Measurements from ENCODE around the gene KRABD2.

KRABD2 gene

GRCh38 chr17:8371786-8372185, 4.7 kb downstream of the KRABD2 start:
- H3K36me3 ChIP-seq (ENCODE audit: insufficient read depth, low read length) = peaks cover 19% of the 10 kb centered on the region
- H3K79me2 ChIP-seq (ENCODE audit: insufficient read depth, low read length) = peaks cover 5% of the 10 kb centered on the region
- H3K4me2 ChIP-seq (ENCODE audit: insufficient read depth, low read length) = no peak overlapping the region
- H3K4me1 ChIP-seq (ENCODE audit: insufficient read depth, low read length) = peaks cover 9% of the 10 kb centered on the region
- no peaks in the 10 kb centered on the region for H4K20me1 ChIP-seq (ENCODE audit: insufficient read depth, low read length)
- no peak for DNase-seq (ENCODE audit: insufficient read length, low spot score, missing footprints)
- H3K27me3 ChIP-seq (ENCODE audit: insufficient read depth, low read length) = no peaks in the 10 kb centered on the region
- no peak overlapping the region for H3K27ac ChIP-seq (ENCODE audit: low read depth, low read length)
- H3K9me3 ChIP-seq (ENCODE audit: low read depth, low read length) = no peaks in the 10 kb centered on the region
- no peak overlapping the region for H2AFZ ChIP-seq (ENCODE audit: low read length)
- TF ChIP-seq CTCF (IDR thresholded peaks at IDR 0.05; ENCODE audit: extremely low read depth, low read depth, low read length) = no peak
- no peak overlapping the region for H3K4me3 ChIP-seq (ENCODE audit: insufficient read depth, low read length)

- Histone ChIP-seq H2AFZ (ENCODE audit: low read length) (no peak overlapping the region), H3K4me1 (ENCODE audit: insufficient read depth, low read length) (peaks cover 18% of the 10 kb centered on the region), H3K79me2 (ENCODE audit: insufficient read depth, low read length) (no peaks in the 10 kb centered on the region), H3K4me3 (ENCODE audit: insufficient read depth, low read length) (no peak overlapping the region), H3K27ac (ENCODE audit: low read depth, low read length) (no peak overlapping the region), H3K27me3 (ENCODE audit: insufficient read depth, low read length) (no peaks in the 10 kb centered on the region), H3K4me2 (ENCODE audit: insufficient read depth, low read length) (no peak overlapping the region), H4K20me1 (ENCODE audit: insufficient read depth, low read length) (no peaks in the 10 kb centered on the region), H3K9me3 (ENCODE audit: low read depth, low read length) (no peaks in the 10 kb centered on the region), H3K36me3 (ENCODE audit: insufficient read depth, low read length) (peaks cover 17% of the 10 kb centered on the region)
- no peak for DNase-seq (ENCODE audit: insufficient read length, low spot score, missing footprints)
- TF ChIP-seq CTCF (IDR thresholded peaks at IDR 0.05; ENCODE audit: extremely low read depth, low read depth, low read length) = no peak
Observed at GRCh38 chr17:8369944-8370343, 6.6 kb downstream of the KRABD2 start.

GRCh38 chr17:8368193-8368592, 8.3 kb downstream of the KRABD2 start:
- no peak for TF ChIP-seq CTCF (IDR thresholded peaks at IDR 0.05; ENCODE audit: extremely low read depth, low read depth, low read length)
- H2AFZ ChIP-seq (ENCODE audit: low read length) = no peak overlapping the region
- peaks cover 17% of the 10 kb centered on the region for H3K36me3 ChIP-seq (ENCODE audit: insufficient read depth, low read length)
- H3K27me3 ChIP-seq (ENCODE audit: insufficient read depth, low read length) = no peaks in the 10 kb centered on the region
- H3K4me2 ChIP-seq (ENCODE audit: insufficient read depth, low read length) = no peak overlapping the region
- peaks cover 22% of the 10 kb centered on the region for H3K4me1 ChIP-seq (ENCODE audit: insufficient read depth, low read length)
- H3K4me3 ChIP-seq (ENCODE audit: insufficient read depth, low read length) = no peak overlapping the region
- H4K20me1 ChIP-seq (ENCODE audit: insufficient read depth, low read length) = no peaks in the 10 kb centered on the region
- H3K9me3 ChIP-seq (ENCODE audit: low read depth, low read length) = no peaks in the 10 kb centered on the region
- no peak overlapping the region for H3K27ac ChIP-seq (ENCODE audit: low read depth, low read length)
- no peak for DNase-seq (ENCODE audit: insufficient read length, low spot score, missing footprints)
- no peaks in the 10 kb centered on the region for H3K79me2 ChIP-seq (ENCODE audit: insufficient read depth, low read length)

GRCh38 chr17:8366231-8366630, 10.3 kb downstream of the KRABD2 start:
- peak overlapping the region; percentile 58 for H3K27ac ChIP-seq (ENCODE audit: low read depth, low read length)
- H3K4me3 ChIP-seq (ENCODE audit: insufficient read depth, low read length) = no peak overlapping the region
- no peak for TF ChIP-seq CTCF (IDR thresholded peaks at IDR 0.05; ENCODE audit: extremely low read depth, low read depth, low read length)
- H3K27me3 ChIP-seq (ENCODE audit: insufficient read depth, low read length) = no peaks in the 10 kb centered on the region
- no peaks in the 10 kb centered on the region for H4K20me1 ChIP-seq (ENCODE audit: insufficient read depth, low read length)
- H3K36me3 ChIP-seq (ENCODE audit: insufficient read depth, low read length) = peaks cover 17% of the 10 kb centered on the region
- peak overlapping the region; percentile 13 for H3K4me2 ChIP-seq (ENCODE audit: insufficient read depth, low read length)
- no peaks in the 10 kb centered on the region for H3K9me3 ChIP-seq (ENCODE audit: low read depth, low read length)
- peaks cover 33% of the 10 kb centered on the region for H3K4me1 ChIP-seq (ENCODE audit: insufficient read depth, low read length)
- H2AFZ ChIP-seq (ENCODE audit: low read length) = no peak overlapping the region
- H3K79me2 ChIP-seq (ENCODE audit: insufficient read depth, low read length) = no peaks in the 10 kb centered on the region
- DNase-seq (ENCODE audit: insufficient read length, low spot score, missing footprints) = no peak
